Measurements from ENCODE around the gene CCER1. TPM values are rescaled to one million over a fixed set of nuclear protein-coding genes. Genes with fewer than 3 reads are reported as not detected.

CCER1 gene
- total and polyA plus RNA-seq, 2 donors (not counting 1 experiment from before 2014, with no cell fraction given): not detected

GRCh38 chr12:90938451-90938850, 16.5 kb downstream of the CCER1 start:
- Histone ChIP-seq H3K9ac (ENCODE audit: insufficient read depth, low read length) (no peak overlapping the region), H3K4me3 (replicated peaks in 1 of 4; ENCODE audit: control extremely low read depth in 1 of 4, insufficient read depth in 1 of 4, low read depth in 3 of 4, low read length in 4 of 4) (no peak overlapping the region), H3K27me3 (ENCODE audit: control insufficient read depth, insufficient read depth, low read length) (no peaks in the 10 kb centered on the region), H4K20me1 (ENCODE audit: control insufficient read depth, extremely low read depth, insufficient read depth, low read length) (no peaks in the 10 kb centered on the region), H3K36me3 (ENCODE audit: control insufficient read depth, insufficient read depth, low read length) (no peaks in the 10 kb centered on the region), H2AFZ (ENCODE audit: low read length) (no peak overlapping the region), H3K4me2 (ENCODE audit: extremely low read depth, insufficient read depth, low read length) (no peak overlapping the region), H3K9me3 (ENCODE audit: control insufficient read depth, insufficient read depth, low read depth, low read length) (no peaks in the 10 kb centered on the region), H3K79me2 (ENCODE audit: control insufficient read depth, insufficient read depth, low read length) (no peaks in the 10 kb centered on the region), H3K27ac (ENCODE audit: insufficient read depth, low read length) (no peak overlapping the region), H3K4me1 (ENCODE audit: control insufficient read depth, extremely low read depth, insufficient read depth, low read length) (peaks cover 3% of the 10 kb centered on the region)
- DNase-seq (ENCODE audit: low read depth in 2 of 2): peak; percentile 78 to 83
- no peak for TF ChIP-seq EZH2 (IDR thresholded peaks at IDR 0.05; ENCODE audit: low read length, missing control alignments)
- TF ChIP-seq, protein P1, sequence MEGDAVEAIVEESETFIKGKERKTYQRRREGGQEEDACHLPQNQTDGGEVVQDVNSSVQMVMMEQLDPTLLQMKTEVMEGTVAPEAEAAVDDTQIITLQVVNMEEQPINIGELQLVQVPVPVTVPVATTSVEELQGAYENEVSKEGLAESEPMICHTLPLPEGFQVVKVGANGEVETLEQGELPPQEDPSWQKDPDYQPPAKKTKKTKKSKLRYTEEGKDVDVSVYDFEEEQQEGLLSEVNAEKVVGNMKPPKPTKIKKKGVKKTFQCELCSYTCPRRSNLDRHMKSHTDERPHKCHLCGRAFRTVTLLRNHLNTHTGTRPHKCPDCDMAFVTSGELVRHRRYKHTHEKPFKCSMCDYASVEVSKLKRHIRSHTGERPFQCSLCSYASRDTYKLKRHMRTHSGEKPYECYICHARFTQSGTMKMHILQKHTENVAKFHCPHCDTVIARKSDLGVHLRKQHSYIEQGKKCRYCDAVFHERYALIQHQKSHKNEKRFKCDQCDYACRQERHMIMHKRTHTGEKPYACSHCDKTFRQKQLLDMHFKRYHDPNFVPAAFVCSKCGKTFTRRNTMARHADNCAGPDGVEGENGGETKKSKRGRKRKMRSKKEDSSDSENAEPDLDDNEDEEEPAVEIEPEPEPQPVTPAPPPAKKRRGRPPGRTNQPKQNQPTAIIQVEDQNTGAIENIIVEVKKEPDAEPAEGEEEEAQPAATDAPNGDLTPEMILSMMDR (conservative IDR thresholded peaks at IDR 0.05 in 1 of 2, IDR thresholded peaks at IDR 0.05 in 1 of 2; ENCODE audit: low read depth in 1 of 2, low read length in 2 of 2): no peak

- H3K4me3 ChIP-seq (replicated peaks in 1 of 4; ENCODE audit: control extremely low read depth in 1 of 4, insufficient read depth in 1 of 4, low read depth in 3 of 4, low read length in 4 of 4): no peak overlapping the region
These were observed 17.3 kb downstream of the CCER1 start for GRCh38 chr12:90937651-90938050.

DNA sequence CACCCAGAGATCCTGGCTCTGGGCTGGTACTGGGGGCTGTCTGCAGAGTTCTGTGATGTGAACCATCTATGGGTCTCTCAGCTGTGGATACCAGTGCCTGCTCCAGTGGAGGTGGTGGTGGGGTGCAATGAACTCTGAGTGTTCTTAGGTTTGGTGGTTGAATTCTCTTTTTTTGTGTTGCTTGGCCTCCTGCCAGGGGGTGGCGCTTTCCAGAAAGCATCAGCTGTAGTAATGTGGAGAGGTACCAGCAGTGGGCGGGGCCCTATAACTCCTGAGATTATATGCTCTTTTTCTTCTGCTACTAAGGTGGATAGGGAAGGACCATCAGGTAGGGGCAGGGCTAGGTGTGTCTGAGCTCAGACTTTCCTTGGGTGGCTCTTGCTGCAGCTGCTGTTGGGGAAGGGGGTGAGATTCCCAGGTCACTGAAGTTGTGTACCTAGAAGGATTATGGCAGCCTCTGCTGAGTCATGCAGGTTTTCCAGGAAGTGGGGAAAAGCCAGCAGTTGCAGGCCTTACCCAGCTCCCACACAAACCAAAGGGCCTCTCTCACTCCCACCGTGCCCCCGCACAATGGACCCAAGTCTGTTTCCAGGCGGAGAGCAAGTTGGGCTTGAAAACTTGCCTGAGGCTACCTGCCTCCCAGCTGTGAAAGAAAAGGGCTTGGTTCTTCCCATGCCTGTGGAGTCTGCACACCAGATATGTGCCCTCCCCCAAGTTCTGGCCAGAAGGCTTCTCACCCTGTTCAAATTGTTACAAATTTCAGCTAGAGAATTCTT, 18.6 kb downstream of the CCER1 start:
- H3K36me3 ChIP-seq (ENCODE audit: control insufficient read depth, insufficient read depth, low read length): no peaks in the 10 kb centered on the region
- H3K9ac ChIP-seq (ENCODE audit: insufficient read depth, low read length): no peak overlapping the region
- H3K4me3 ChIP-seq (replicated peaks in 1 of 4; ENCODE audit: control extremely low read depth in 1 of 4, insufficient read depth in 1 of 4, low read depth in 3 of 4, low read length in 4 of 4): no peak overlapping the region
- H3K27me3 ChIP-seq (ENCODE audit: control insufficient read depth, insufficient read depth, low read length): no peaks in the 10 kb centered on the region
- no peaks in the 10 kb centered on the region for H3K79me2 ChIP-seq (ENCODE audit: control insufficient read depth, insufficient read depth, low read length)
- H3K4me1 ChIP-seq (ENCODE audit: control insufficient read depth, extremely low read depth, insufficient read depth, low read length): peaks cover 3% of the 10 kb centered on the region
- no peak overlapping the region for H3K27ac ChIP-seq (ENCODE audit: insufficient read depth, low read length)
- TF ChIP-seq, protein P1 (conservative IDR thresholded peaks at IDR 0.05 in 1 of 2, IDR thresholded peaks at IDR 0.05 in 1 of 2; ENCODE audit: low read depth in 1 of 2, low read length in 2 of 2): no peak
- no peak for TF ChIP-seq EZH2 (IDR thresholded peaks at IDR 0.05; ENCODE audit: low read length, missing control alignments)
- H2AFZ ChIP-seq (ENCODE audit: low read length): no peak overlapping the region
- H4K20me1 ChIP-seq (ENCODE audit: control insufficient read depth, extremely low read depth, insufficient read depth, low read length): no peaks in the 10 kb centered on the region
- no peaks in the 10 kb centered on the region for H3K9me3 ChIP-seq (ENCODE audit: control insufficient read depth, insufficient read depth, low read depth, low read length)
- no peak for DNase-seq (ENCODE audit: low read depth in 2 of 2)
- H3K4me2 ChIP-seq (ENCODE audit: extremely low read depth, insufficient read depth, low read length): no peak overlapping the region

More at GRCh38 chr12:90937651-90938050, 17.3 kb downstream of the CCER1 start:
- H3K4me2 ChIP-seq (ENCODE audit: extremely low read depth, insufficient read depth, low read length): no peak overlapping the region
- H3K4me1 ChIP-seq (ENCODE audit: control insufficient read depth, extremely low read depth, insufficient read depth, low read length): peaks cover 3% of the 10 kb centered on the region
- H3K27ac ChIP-seq (ENCODE audit: insufficient read depth, low read length): no peak overlapping the region
- no peaks in the 10 kb centered on the region for H4K20me1 ChIP-seq (ENCODE audit: control insufficient read depth, extremely low read depth, insufficient read depth, low read length)
- TF ChIP-seq, protein P1 (conservative IDR thresholded peaks at IDR 0.05 in 1 of 2, IDR thresholded peaks at IDR 0.05 in 1 of 2; ENCODE audit: low read depth in 1 of 2, low read length in 2 of 2): no peak
- TF ChIP-seq EZH2 (IDR thresholded peaks at IDR 0.05; ENCODE audit: low read length, missing control alignments): no peak
- no peak overlapping the region for H2AFZ ChIP-seq (ENCODE audit: low read length)
- DNase-seq (ENCODE audit: low read depth in 2 of 2): no peak
- H3K79me2 ChIP-seq (ENCODE audit: control insufficient read depth, insufficient read depth, low read length): no peaks in the 10 kb centered on the region
- no peaks in the 10 kb centered on the region for H3K9me3 ChIP-seq (ENCODE audit: control insufficient read depth, insufficient read depth, low read depth, low read length)
- H3K9ac ChIP-seq (ENCODE audit: insufficient read depth, low read length): no peak overlapping the region
- H3K27me3 ChIP-seq (ENCODE audit: control insufficient read depth, insufficient read depth, low read length): no peaks in the 10 kb centered on the region
- no peaks in the 10 kb centered on the region for H3K36me3 ChIP-seq (ENCODE audit: control insufficient read depth, insufficient read depth, low read length)

All from fibroblast of lung (primary cell).